GM21360 (cell line): ENCODE measurements around the gene RNASE8.
"Not testable (repeated sequence)": the region's sequence is repeated elsewhere in the genome, so short reads cannot be mapped to it uniquely, and the experiment has no call there.

ENCODE experiments used
- ATAC-seq: cut with Tn5 transposase; IDR thresholded peaks from one replicate; pipeline ENCODE4 v1.9.1; 2021; ENCODE audit warnings: mild to moderate bottlenecking, moderate library complexity; ENCODE audit not compliant: unreplicated experiment

RNASE8 gene

GRCh38 chr14:21029917-21030316 lies 27.7 kb upstream of the RNASE8 start, which contains the start of gene TPPP2:
TSS of gene TPPP2 (plus strand) at chr14:21030217. CDS start at chr14:21030582, 365 bp downstream.
- ATAC-seq = no peak

DNA sequence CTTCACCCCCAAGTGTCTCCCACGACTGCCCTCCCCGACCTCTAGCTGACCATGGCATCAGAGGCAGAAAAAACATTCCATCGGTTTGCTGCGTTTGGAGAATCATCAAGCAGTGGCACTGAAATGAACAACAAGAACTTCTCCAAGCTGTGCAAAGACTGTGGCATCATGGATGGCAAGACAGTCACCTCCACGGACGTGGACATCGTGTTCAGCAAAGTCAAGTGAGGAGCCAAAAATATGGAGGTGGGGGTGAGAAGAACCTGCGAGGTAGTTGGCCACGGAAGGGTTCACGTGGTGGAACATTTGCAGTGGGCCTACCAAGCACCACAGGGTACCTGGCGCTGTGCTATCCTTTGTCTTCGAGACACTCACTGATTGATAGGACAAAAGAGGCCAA lies 27.1 kb upstream of the RNASE8 start:
- ATAC-seq = no peak

GRCh38 chr14:21032326-21033132 lies 25.1 kb upstream of the RNASE8 start:
- ATAC-seq = no peak

DNA sequence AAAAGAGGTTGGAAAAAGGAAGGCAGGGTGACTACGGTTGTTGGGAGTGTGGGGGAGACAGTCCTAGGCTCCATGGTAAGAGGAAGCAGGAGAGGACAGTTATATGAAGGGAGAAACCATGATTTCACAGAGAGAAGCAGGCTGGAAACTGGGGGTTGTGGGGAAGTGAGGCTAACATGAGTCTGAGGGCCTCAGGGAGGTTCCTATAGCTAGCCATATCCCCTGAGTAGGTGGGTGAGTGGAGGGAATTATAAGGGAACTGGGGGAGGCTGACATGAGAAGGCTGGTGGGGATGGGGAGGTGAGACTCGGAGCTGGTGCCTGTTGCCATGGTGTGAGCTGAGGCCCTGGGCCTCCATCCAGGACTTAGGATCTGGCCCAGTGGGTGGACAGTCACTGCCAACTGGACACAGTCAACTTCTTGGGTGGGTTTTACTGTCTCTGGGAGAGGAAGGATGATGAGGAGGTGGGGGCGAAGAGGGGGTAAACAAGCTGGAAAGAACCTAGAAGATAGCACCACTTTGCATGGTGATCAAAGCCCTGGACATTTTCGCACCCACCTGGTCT lies 24.4 kb upstream of the RNASE8 start:
- ATAC-seq = no peak

- ATAC-seq = no peak
Measured at GRCh38 chr14:21034707-21035106, 22.9 kb upstream of the RNASE8 start, which contains the start of gene RNASE13. TSS of gene RNASE13 (minus strand) at chr14:21034807. CDS start at chr14:21034288, 519 bp downstream.

DNA sequence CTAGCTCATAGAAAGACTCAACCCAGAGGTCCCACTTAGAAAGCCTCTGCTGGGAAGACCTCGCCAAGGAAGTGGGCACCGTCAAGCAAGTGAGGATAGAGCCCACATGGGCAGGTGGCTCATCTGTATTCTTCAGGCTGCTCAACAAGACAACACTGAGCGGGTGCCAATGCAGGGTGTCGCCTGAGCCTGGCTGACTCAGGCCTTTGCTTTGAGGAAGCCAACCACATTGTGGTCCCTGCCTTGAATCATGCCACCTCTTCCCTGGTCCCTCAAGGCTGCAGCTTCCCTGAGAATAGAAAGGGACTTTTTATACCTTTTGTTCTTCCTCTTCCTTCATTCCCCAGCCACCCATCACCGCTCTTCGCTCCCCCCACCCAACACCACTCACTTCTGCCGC lies 20.9 kb upstream of the RNASE8 start:
- no peak for ATAC-seq

DNA sequence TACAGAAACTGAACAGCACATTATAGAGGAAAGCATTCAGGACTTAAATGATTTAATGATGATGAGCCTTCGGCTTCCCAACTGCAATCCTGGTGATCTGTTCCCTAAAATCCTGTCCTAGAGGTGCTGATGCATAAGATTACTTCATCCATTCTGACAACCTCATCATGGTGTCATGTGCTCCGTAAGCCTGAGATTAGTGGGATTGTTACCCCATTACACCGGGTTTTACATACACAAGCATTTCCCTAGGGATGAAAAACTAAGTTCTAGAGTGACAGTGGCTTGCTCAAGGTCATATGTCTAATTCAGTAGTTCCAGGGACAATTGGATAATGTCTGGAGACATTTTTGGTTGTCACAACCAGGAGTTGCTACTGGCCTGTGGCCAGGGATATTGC lies 20.5 kb upstream of the RNASE8 start:
- no peak for ATAC-seq

DNA sequence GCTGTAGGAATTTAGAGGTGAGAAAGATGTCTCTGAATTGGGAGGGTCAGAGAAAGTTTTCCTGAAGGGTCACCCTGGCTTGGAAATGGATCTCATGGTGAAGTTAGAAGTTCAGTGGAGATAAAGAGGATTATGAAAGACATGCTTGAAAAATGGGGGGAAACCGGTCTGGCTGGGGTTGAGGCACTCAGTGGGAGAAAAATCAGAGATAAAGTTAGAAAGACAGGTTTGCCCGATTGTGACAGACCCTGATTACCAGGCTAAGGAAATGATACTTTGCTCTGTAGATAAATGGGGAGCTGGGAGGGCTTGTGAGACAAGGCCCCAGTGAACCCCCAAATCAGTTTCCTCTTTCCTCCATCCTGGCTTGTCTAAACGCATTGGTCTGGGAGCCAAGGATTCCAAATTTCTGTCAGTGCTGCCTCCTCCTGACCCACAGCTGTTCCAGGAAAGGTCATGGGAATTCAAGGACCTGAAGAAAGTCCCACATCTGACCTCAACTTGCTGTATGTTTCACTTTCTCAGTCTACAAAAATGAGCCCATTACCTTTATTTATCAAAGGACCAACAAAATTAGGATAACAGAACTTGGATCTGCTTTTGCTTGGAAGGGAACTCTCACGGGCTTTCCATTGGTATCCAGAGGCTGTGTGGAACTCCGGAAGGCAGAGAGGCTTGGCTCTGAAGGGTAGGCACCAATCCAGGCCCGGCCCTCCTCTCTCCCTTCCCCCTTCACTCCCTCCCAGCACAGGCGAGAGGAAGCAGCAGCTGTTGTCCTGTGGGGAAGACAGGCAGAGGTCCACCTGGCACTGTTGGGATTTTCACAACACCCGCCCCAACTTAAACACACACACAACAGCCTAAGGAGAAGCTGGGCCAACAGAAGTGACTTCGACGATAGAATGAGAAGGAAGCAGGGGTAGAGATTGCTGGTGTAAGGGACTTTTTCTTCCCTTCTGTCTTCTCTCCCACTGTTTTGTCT lies 18.9 kb upstream of the RNASE8 start:
- no peak for ATAC-seq

DNA sequence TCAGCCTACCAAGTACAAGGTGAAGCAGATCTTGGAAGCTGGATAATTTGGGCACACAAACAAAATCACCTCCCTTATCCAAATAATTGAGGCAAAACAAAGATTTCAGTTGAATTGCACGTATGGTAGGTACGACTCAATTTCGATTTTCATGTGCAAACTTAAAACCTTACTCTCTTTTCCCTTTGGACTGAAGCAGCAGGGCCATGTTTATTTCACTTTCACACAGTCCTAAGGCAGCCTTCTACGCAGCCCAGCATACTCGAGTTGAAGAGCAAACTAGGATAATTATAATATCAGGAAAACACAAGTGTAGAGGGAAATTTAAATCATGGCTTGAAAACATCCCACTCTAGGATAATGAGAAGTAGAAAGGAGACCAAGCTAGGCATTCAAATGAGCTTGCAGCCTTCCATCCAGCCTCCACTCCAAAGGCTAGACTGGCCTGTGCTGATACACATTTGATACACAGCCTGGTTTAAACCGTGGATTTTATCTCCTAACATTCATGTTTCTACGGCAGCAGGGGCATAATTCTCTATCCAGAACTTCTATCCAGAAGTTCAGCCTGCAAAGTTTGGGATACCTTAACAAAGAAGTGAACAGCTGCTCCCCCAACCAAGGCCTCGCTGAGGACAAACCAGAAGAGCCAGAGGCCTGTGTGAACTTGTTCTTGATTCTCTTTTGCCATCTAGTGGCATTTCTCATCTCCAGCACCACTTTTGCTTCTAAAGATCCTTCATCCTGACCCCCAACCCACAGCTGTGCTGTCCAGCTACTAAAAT lies 17.8 kb upstream of the RNASE8 start:
- ATAC-seq = no peak

DNA sequence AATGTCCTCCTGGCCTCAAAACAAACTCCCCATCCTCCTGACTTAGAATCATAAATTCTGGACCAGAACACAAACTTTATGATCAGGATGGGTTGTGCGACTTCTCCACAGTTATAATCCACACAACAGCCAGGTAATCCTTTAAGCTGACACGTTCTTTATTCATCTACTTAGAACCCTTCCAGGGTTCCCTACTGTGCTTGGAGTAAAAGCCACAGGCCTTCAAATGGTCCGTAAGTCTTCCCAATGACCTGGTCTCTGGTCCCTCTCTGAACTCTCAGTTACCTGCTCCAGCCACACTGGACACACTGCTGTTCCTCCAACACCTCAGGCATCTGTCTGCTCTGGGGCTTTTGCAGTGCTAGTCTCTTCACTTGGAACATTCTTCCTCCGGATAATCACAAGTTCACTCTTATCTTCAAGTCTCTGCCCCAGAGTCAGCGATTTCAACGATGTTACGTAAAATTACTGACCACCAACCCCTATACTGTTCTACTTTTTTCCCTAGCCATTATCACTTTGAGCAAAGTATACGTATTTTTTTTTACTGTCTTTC lies 17.2 kb upstream of the RNASE8 start:
- no peak for ATAC-seq

- not testable (repeated sequence) for ATAC-seq
Measured at GRCh38 chr14:21040941-21041340, 16.7 kb upstream of the RNASE8 start.

DNA sequence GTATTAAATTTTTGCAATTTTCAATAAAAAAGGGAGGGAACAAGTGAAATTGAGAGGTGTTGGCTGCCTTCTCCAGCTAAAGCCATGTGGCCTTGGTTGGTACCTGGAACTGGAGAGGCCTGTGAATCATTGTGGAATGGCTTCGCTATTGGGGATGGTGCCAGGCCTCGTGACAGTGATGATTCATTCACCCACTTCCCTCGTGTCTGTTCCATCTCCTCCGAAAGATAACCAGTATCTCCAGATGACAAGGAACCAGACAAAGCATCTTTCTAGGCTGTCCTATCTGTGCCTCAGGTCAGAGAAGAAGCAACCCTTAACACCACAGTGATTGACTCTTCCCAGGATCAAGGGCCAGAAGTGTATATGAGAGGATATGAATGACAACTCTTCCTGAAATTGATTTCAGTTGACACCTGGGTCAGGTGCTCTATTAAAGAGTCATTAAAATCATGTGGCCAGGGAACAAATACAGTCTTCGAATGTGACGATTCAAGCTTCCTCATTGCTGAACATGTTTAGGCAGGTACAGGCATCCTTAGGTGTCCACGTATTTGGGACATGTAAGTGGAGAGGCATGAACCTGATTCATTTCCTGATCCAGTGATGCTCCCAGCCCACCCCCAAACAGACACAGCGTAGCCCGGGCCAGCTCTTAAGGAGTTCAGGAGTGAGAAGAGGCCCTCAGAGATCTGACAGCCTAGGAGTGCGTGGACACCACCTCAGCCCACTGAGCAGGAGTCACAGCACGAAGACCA lies 15.8 kb upstream of the RNASE8 start, which contains the start of gene RNASE7:
Gene RNASE7 (plus strand): TSS at position 687 of the 758 bp plus-strand sequence. CDS start 631 bp downstream, outside the sequence.
- ATAC-seq = no peak

DNA sequence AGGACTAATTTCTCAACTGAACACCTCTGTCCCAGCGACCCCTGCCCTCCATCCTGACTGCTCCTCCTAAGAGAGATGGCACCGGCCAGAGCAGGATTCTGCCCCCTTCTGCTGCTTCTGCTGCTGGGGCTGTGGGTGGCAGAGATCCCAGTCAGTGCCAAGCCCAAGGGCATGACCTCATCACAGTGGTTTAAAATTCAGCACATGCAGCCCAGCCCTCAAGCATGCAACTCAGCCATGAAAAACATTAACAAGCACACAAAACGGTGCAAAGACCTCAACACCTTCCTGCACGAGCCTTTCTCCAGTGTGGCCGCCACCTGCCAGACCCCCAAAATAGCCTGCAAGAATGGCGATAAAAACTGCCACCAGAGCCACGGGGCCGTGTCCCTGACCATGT lies 14.7 kb upstream of the RNASE8 start:
- no peak for ATAC-seq

- ATAC-seq = no peak
Measured at GRCh38 chr14:21043387-21043973, 14.1 kb upstream of the RNASE8 start.

DNA sequence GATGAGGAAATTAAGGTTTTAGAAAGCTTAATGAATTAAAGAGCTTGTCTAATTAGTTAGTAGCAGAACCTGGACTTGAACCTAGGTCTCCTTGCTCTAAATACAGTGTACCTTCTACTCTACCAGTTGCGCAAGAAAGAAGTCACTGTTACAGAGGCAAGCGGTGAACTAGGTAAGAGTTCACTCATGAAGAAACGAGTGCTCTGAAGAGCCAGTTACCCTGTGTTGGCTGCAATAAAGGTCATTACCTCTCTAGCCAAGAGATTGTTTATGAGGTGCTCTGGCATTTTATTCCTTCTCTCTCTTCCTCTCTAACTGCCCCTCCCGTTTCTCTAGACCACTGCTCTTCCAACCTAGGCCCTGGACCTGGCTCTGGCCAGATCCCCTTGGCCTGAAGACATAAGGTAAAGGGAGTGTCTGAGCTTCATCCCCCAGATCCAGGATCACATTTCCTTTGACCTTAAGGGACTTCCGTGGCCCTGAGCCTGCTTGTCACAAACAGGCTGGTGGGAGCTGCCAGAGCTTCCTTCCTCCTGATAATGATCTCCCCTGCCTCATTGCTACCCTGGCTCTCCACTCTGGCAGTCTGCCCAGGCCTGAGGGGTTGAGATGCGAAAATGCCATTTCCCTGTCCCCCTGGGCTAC lies 13.5 kb upstream of the RNASE8 start:
- no peak for ATAC-seq

GRCh38 chr14:21047378-21047781 lies 10.2 kb upstream of the RNASE8 start:
- no peak for ATAC-seq

GRCh38 chr14:21048638-21049037 lies 9.0 kb upstream of the RNASE8 start:
- ATAC-seq = no peak

GRCh38 chr14:21049271-21049673 lies 8.3 kb upstream of the RNASE8 start:
- ATAC-seq = no peak
